CD4-positive, alpha-beta T cell treated with Interferon gamma for 1 hour (primary cell): ENCODE results near the gene CPEB4.

Experiments
- DNase-seq: peaks from one replicate; pipeline ENCODE4 v3.0.0-alpha.2; 2020

CPEB4 gene

DNA sequence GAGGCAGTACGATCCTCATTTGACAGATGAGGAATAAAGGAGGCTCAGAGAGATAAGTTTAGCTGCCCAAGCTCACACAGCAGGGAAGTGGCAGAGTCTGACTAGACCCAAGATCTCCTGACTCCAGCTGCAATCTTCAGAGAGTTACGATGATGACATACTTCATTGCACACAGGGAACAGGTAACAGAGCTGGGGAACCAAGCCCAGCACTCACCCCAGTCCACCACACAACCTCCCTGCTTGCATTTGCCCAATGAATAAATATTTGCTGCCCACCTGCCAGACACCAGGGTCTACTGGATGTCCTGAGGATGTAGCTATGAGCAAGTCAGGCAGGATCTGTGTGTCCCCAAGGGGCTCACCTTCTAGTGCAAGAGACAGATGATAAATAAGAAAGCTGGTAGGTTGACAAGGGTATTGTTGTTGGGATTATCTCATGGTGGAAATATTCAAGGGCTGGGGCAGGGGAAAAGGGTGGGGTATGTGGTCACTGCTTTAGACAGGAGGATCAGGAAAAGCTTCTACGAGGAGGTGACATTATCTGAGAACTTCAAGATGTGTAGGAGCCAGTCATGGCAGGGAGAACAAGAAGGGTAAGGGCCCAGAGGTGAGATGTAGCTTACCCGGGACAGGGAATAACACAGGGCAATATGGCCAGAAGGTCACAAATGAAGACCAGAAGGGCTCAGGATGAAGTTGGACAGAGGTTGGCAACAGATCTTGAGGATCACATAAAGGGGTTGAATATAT lies 28.6 kb upstream of the CPEB4 start:
- no peak for DNase-seq

DNA sequence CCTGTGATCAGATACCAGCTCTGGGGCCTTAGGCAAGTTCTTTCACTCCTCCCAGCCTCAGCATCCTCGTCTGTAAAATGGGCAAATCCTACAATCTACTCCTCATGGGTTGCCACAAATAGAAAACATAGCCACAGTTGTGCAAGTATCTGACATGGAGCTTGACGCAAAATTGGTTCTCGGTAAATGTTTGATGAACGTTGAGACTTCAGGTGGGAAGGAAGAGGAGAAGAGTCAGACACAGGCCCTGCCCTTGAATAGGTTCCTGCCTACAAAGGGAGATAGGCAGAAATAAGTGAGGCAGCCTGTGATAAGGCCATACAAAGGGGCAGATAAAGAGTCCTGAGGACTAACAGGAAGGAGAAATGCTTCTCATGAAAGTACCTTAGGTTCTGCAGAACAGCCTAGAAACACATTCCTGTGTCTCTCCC lies 26.1 kb upstream of the CPEB4 start:
- DNase-seq: no peak

DNA sequence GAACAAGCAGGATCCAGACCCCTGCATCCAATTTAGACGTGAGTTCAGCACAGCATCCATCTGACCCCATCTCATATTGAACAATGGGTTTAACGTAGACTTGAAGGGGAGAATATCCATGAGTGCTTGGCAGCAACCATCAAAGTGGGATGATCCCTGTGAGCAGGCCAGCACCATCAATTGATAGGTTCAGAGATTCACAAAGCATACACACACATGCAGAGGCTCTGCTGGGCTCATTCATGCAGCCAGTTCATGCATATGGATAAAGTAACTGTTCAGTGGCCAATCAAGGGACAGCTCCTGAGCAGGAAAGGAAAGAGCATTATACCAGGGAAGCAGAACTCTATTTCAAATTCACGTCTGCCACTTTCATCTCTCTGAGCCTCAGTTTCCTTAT lies 24.8 kb upstream of the CPEB4 start:
- DNase-seq: no peak

DNA sequence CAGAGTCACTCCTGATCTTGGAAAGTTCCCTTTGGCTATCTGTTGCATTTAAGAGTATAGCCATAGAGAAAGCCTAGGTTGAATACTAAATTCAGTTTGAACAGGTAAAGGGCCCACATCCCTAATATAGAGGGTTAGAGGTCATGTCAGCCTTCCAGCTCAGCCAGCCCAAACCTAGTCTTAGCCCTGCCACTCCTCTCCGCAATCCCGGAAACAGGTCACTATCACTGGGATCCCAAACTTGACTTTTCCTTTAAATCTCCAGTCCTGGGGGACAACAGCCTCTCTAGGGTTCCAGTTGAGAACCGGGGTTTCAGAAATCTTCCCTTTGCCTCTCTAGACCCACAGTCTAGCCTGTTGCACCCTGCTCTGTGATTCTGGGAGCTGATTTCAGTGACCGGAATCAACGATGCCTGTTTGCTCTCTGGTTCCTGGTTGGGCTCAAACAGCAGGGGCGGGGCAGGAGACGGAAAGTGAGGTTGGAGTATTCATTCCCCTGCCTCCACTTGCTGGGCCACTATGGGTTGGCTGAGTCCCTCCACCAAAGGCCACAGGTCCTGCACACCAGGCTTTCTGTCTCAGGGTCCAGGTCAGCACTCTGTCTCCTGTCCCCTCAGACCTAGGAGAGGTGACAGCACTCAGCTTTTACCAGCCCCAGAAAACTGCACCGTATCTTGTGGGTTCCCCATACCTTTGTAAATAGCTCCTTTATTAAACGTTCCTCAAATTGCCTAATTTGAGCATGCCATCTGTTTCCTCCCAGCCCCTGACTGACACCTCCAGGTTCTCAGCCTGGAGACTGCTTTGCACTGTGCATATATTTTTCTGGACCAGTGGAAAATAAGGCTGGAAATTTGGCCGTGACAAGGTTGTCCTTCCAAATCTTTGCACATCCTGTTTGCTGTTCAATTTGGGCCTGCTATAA lies 23.8 kb upstream of the CPEB4 start:
- no peak for DNase-seq

DNA sequence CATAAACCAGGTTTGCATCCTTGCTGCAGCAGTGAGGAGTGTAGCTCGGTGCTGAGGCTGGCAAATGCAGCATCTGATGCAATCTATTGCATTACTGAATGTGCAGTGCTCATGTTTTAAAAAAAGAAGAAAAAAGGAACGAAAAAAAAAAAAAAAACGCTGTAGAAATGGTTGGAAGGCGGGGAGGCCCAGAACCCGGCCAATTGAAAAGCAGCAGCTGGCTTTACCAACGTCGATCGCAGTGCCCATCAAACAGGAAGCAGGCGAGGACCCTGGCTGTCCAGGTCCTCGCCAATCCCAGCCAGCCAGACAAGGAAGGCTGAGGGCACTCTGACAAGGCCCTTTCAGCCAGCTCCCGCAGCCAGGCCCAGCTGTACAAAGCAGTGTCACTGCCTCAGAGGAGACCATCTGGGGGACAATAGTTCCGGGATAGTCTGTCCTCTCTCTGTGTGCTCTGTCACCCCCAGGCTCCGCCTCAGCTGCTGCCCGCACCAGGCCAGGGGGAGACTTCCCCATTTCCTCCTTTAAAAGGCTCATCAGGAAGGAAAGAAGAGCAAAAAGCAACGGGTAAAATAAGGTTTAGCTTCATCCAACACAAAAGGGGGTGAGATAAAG lies 21.8 kb upstream of the CPEB4 start:
- DNase-seq: peak; percentile 39

DNA sequence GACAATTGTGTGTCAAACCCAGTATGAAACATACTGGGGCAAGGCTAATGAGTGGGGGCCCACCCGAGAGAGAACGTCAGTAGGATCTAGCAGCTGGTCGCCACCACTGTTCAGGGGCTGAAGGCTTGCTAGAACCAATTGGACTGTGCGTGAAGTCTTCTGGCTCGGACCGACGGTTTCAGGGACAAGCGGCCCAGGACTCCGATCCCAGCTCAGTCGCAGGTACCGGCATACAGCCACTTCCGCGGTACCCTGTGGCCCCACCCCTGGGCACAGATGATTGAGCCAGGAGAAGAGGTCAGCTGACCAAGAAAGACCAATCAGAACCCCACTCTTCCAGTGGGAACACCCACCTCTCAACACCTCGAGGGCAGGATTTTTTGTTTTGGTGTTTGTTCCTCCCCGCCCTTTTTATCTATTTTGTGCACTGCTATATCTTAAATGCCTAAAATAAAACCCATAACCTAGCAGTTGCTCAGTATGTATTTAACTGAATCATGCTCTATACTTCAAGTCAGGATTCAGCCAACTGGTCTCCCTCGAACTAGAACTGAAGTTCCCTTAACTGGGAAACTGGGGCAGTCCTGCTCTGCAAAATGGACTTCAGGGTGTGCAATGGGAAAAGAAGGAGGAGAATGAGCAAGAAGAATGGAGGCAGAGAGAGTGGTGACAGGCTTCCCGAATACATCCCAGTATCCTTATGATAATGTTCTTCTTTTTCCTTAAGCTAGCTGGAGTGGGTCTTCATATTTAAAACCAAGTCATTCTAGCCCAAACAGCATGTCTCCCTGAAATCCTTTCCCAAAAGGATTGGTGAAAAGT lies 21.1 kb upstream of the CPEB4 start:
- DNase-seq: no peak

DNA sequence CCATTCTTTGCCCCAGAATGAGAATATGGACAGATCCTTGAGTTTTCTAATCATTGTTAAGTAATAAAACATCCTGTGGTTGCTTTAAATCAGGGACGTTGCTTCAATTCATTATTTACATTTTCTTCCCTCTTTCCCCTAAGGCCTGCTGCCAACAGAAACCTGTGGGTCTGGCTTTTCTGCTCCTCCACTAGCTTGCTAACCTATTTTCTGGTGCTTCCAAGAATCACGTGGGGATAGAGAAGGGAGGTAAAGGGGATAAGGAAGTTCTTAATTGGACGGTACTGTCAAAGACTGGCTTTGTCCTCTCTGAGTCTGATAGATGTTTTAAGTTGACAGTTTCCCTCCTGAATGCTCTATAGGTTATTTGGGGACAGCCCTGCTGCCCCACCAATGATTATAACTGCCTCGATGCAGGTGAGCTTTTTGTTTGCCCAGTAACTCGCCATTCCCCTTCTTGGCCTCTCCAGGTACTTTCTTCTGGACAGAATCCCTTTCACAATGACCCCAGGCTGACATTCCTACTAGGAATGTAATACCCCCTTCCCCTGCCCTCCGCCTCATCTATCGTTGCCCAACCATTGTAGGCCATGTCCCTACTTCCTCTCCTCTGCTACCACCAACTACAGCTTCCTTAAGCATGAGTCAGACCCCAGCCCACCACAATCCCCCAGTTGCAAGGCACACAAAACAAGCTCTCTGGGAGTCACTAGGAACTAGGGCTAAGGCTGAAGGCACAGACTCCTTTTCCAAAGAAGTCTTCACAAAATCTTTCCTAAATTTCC lies 19.9 kb upstream of the CPEB4 start:
- no peak for DNase-seq

DNA sequence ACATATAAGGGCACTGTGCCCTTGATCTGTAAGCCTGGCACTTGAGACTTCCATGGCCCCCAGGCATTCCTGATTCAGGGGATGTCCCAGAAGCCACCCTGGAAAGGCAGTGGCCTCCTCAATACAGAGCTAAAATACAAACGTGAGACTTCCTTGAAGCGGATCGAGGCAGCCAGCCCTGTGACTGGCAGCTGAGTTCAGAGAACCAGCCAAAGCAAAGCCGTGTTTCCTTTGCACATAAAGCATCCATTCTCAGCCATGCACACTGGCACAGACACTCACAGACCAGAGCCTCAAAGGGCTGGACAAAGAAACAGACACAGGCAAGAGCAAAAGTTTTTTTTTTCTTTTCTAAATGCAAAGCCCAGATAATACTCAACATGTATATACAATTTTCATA lies 18.8 kb upstream of the CPEB4 start:
- no peak for DNase-seq

DNA sequence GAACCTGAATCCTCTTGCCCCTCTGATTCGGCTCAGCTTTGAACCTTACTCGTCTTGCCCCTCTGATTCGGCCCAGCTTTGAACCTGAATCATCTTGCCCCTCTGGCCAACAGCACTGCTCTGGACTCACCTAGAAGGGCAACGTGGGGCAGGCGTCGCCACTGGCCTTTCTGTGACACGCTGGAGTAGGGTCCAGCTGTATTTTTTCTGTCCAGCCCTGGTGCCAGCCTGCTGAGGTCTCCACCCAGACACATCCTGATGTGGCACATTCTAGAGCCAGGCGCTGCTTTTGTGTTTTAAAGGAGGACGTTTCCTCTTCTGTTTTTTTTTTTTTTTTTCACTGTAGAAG lies 15.2 kb upstream of the CPEB4 start:
- DNase-seq: no peak

DNA sequence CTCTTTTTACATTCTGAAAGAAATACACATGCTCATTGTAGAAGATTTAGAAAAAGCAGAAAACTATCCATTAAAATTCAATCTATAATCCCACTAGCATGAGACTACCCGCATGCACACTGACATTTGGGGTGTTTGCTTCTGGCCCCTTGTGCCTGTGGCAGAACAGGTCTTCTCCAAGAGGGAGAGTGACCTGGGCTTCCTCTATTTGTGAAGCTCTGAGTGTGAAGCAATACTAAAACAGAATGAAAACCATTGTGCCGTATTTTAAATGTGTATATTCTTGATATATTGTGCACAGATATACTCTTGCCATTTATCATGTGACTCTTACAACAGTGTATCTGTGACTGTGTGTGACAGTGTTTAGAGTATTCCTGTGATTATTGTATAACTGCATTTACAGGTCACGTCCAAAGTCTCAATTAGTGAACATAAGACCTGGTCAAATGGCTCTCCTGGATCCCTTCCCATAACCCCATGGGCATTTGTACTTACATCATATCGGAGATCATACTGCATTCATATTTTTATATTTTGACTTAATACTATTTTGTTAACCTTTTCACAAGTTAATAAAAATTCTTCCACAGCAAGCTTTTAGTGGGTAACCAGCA lies 14.7 kb upstream of the CPEB4 start:
- DNase-seq: no peak

DNA sequence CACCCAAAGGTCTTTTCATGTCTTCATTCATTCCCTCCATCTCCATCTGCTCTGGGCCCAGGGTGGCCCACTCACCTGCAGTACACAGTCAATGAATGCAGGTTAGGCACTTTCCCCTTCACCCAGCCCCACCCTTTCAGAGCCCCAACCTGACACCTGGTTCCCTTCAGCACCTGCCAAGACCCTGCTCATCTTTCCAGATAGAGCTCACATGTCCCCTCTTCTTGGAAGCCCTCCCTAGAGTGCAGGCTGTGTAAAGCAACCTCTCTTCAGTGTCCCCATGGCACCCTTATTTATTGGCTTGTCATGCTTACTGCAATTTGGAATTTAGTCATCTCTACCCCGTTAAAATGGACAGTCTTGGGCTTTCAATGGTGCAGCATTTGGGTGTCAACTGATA lies 13.0 kb upstream of the CPEB4 start:
- DNase-seq: no peak

DNA sequence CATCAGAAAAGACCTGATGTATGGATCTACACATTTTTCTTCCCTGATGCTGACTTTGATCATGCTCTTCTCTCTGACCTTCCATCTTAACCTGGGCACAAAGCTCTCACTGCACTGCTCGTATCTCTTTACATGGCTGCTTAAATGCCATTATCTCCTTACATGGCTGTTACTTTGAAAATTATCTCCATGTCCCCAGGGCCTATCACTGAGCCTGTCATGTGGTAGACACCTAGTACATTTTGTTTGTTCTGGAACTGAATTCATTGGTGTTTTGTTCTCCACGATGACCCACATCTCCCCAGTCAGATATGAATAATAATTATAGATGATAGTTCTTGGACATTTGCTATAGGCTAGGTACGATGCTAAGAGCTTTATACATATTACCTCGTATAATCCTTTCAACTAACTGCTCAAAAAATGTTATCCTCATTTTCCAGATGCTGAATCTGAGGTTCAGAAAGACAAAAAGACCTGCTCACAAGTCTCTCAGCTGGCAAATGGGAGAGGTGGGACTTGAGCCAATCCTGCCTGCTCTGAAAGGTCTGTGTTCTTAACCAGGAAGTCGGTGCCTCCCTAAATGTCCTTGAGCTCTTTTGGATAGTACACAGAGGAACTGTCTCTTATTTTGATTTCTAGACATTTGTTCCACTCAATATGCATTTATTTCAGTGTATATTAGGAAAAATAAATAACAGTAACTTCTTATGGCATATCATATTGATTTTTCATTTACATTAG lies 9.8 kb upstream of the CPEB4 start:
- no peak for DNase-seq

DNA sequence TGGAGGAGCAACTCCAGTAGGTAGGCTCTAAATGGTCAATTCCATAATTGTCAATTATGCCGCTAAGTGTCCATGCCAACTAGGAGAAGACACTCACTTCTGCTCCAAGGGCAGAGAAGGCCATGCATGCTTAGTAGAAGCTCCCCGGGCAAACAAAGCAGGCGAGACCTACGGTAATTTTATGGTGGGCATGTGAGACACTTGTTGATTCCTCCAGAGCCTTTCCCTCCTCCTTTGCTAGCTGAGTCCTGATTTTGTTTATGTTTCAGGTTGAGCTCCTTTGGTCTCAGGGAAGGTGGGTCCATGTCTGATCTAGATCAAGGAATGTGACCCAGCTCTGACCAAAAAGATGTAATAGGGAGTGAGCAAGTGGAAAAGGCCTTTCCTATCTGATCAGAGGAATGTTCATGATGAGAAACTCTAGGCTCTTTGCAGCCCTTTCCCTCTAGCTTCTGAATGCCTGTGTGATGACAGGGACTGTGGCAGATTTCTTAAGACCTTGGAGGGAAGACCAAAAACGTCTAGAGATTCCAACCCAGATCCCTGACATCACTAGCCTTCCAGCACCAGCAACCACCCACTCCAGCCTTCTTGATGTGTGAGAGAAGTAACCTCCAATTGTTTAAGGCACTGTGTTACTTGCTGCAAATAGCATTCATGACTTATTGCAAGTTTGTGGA lies 7.7 kb upstream of the CPEB4 start:
- DNase-seq: no peak

DNA sequence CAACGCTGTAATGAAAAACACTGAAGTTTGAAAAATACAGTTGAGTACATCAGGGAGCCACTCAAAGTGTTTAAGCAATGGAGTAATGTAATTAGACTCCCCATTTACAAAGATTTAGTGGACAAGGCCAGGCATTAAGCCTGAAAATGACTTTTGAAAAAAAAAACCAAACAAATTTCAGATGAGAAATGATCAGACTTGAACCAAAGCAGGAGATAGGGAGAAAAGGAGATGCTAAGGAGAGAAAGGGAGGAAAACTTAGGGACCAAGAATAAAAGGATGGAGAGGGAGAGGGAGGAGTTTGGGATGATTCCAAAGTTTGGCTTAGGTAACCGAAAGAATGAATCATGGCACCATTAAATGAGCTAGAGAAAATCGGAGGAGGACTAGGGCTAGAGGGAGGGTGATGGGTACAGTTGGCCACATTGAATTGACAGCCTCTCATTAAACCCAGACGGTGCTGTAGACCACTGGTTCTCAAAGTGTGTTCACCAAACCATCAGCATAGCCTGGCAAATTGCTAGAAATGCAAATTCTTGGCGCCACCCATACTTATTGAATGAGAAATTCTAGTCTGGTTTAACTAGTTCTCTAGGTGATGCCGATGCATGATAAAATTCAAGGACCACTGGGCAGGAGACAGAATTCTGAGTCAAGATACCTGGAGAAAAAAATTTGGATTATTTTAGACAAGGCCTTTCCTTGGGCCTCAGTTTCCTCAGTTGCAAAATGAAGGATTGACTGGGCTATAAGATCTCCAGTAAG lies 6.2 kb upstream of the CPEB4 start:
- no peak for DNase-seq

DNA sequence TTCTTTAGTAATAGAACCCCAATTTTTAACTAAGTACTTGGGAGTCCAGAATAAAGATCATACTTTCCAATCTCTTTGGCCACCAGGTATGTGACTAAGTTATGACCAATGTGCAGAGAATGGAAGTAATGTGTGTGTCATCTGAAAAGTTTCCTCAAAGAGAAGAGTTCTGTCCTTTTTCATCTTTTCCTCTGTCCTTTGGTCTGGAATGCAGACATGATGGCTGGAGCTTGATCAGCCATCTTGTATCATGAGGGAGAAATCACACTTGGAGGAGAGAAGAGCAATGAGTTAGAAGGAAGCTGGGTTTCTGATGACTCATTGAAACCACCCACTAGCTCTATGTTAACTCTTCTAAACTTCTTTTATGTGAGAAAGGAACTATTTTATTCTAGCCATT lies 5.5 kb upstream of the CPEB4 start:
- DNase-seq: no peak

DNA sequence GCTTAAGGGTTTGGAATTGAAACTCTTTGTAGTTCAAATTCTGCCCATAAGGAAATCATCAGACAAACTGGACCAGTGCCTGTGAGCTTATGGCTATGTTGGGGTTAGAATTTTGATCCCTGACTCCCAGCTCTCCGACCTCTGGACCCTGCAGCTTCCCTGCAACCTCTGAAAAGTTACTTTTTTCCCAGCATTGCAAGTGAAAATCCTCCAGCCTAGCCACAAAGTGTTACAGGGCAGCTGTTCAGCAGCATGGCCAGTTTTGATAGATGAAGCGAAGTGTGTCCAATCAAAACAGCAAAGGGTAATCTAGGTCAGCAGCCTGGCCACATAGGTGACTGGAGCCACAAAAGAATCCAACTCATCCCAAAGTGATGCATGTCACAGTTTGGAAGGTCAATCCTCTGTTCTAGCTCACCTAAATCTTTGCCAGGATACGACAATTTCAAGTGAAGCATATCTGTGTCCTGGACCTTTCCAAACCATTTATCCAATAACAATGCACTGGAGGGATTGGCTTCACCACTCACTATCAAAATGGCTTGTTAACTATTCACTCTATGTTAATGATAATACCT lies 4.7 kb upstream of the CPEB4 start:
- no peak for DNase-seq

DNA sequence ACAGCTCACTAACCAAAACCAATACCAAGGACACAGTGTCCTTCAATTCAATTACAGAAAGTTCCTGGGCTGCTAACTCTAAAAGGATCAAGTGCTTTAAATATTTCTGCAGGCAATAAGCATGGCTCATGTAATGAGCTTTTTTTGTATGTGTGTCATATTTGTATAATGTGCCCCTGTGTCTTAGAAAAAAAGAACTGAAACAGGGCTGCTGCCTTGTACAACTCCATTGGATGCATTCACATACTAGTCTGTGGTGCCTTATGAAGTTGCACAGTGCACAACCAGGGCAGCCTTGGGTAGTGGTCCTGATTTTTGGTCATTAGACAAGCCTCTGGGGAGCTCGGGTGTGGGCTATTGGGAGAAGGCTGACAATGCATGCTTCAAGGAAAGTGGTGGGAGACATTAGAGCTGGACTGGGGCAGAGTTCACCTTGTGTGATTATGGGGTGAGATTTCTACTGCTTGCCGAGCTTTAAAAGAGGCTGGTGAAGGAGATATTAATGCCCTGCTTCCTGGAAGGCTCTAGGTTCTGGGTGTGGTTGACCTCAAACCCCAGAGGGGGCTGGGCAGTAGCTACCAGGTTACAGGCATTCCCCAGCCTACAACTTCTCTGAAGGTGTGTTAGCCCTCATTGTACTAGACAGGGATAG lies 3.6 kb upstream of the CPEB4 start:
- DNase-seq: peak; percentile 57

DNA sequence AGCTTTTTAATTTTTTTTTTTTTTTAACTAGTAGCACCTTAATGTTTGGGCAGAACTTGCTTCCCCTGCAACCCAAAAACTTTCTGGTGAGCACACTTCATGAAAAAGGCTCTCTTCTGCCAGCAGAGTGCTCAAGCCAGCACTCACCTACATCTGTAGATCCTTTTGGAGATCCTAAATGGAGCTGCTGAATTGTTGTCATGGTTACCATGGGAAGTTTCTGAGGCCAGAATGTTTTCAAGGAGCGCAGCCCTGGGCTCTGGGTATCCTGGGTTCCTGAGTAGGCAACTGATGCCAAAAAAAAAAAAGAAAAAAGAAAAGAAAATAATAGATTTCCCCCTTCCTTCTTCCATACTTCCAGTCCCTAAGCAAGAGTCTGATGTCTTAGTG lies 3.1 kb upstream of the CPEB4 start:
- no peak for DNase-seq
